GM12873 (cell line): Measurements from ENCODE around the gene FH.

Experiments
- TF ChIP-seq, protein P1 (sequence below): IDR thresholded peaks from 2 replicates; pipeline ENCODE4 v1.5.1; 2012; ENCODE audit warnings: low read depth, mild to moderate bottlenecking, moderate library complexity, low read length, control low read depth; ENCODE audit not compliant: insufficient read depth; ENCODE audit errors: missing control alignments

Gene FH

GRCh38 chr1:241470361-241470760 lies 49.2 kb downstream of the FH start:
- TF ChIP-seq, protein P1, sequence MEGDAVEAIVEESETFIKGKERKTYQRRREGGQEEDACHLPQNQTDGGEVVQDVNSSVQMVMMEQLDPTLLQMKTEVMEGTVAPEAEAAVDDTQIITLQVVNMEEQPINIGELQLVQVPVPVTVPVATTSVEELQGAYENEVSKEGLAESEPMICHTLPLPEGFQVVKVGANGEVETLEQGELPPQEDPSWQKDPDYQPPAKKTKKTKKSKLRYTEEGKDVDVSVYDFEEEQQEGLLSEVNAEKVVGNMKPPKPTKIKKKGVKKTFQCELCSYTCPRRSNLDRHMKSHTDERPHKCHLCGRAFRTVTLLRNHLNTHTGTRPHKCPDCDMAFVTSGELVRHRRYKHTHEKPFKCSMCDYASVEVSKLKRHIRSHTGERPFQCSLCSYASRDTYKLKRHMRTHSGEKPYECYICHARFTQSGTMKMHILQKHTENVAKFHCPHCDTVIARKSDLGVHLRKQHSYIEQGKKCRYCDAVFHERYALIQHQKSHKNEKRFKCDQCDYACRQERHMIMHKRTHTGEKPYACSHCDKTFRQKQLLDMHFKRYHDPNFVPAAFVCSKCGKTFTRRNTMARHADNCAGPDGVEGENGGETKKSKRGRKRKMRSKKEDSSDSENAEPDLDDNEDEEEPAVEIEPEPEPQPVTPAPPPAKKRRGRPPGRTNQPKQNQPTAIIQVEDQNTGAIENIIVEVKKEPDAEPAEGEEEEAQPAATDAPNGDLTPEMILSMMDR, result no peak

DNA sequence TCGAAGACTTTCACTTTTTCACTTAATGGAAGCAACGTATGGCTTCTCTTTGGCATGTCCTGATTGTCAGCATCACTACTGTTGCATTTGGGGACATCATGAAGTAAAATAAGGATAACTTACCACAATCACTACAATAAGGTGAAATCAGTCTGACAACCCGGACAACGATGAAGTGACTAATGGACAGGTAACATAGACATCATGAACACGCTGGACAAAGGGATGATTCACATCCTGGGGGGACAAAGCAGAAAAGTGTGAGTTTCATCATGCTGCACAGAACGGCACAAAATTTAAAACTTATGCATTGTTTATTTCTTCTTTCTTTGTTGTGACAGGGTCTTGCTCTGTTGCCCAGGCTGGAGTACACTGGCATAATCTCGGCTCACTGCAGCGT lies 53.9 kb downstream of the FH start:
- TF ChIP-seq, protein P1, result no peak

- TF ChIP-seq, protein P1, result no peak
These were observed 54.6 kb downstream of the FH start for GRCh38 chr1:241464985-241465384.

DNA sequence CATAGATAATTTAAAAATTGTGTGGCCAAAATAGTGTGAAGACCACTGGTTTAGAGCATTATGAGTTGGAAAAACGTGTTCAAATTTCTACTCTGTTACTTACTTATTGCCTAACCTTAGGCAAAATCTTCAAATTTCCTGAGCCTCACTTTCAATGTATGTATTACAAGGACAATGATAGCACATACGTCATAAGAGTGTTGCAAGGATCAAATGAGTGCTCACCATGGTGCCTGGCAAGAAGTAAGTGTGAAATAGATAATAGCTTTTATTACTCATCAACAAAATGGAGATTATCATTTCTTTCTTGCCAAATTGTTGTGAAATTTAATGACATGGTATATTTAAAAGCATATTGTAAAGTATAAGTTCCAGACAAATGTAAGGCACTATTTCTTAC lies 57.2 kb downstream of the FH start:
- TF ChIP-seq, protein P1, result no peak

DNA sequence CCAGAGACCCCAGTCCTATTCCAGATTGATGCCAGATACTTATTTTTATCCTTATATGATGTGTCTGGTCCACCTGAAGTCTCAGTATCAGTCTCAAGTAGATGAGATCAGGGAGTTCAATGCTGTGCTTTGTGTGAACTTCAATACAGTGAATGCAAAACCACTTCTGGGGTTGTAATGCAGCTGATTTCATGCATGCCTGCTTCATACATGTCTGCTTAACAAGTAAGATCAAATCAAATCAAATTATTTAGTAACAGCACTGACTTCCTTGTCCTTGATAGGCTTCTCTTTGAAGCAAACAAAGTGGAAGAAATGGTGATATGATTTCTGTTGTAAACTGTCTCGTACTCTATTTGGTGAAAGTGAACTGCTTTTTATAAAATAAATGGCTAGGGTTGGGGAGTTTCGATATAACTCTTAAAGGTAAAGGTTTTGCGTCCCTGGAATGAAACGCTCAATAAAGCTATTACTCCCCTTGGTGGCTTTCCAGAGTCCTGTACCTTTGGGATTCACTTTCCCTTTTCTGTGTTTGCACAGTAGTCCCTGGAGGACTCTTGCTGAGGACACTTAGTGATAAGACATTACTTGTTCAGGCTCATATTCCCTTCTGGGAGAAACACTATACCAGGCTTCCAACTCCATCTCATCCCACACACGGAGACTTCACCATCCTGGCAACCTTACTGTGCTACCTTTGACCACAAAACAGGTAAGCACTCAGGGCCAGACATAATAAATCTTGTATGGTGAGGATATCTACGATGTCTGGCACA lies 59.3 kb downstream of the FH start:
- TF ChIP-seq, protein P1, result no peak

DNA sequence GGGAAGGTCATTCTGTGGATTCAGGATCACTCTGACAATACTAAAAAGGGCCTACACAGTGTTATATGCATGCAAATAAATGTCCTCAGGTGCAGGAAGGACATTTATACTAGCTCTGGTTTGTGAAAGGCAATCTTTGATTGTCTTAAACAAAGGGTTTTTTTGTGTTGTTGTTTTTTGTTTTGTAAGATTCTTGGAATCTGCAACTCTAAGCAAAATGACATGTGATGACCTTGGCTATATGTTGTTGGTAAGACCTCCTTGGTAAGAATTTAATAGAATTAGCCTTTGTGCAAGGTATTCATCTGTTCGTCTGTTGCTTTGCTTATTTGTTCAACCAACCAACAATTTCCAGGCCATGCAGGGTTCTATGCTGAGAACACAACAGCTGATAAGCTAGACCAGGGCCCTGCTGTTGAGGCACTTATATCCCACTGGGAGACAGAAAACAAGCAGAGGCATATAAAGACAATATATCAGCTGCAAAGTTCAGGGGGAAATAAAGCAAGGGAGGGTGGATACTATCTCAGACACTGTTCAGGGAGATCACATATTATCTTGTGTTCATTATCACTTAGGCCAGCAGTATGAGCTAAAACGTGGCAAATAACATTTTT lies 60.3 kb downstream of the FH start:
- TF ChIP-seq, protein P1, result no peak

- TF ChIP-seq, protein P1, result no peak
These were observed 62.1 kb downstream of the FH start for GRCh38 chr1:241457421-241457820.
